ENCODE measurements around the gene NHLRC2. TPM values are rescaled to one million over a fixed set of nuclear protein-coding genes. Genes with fewer than 3 reads are reported as not detected.

NHLRC2 gene
- total RNA-seq, 6 experiments from 2014 or later: 24.0 to 27.4 (median 25.9) TPM

- H3K36me3 Mint-ChIP-seq (ENCODE audit: low read depth): no peaks in the 10 kb centered on the region
- H3K4me1 Mint-ChIP-seq (ENCODE audit: low read depth): peaks cover 47% of the 10 kb centered on the region
- no peak for TF ChIP-seq CTCF (IDR thresholded peaks at IDR 0.05)
- no peak overlapping the region for H3K4me3 Mint-ChIP-seq
- H3K27ac Mint-ChIP-seq: peak overlapping the region; percentile 96
- DNase-seq: peak; percentile 72
- no peaks in the 10 kb centered on the region for H3K27me3 Mint-ChIP-seq (ENCODE audit: insufficient read depth)
- H3K9me3 Mint-ChIP-seq: no peaks in the 10 kb centered on the region
These were observed 102.6 kb downstream of the NHLRC2 start for GRCh38 chr10:113957013-113957412.

GRCh38 chr10:113958631-113959382 is 104.3 kb downstream of the NHLRC2 start:
- H3K36me3 Mint-ChIP-seq (ENCODE audit: low read depth): no peaks in the 10 kb centered on the region
- H3K4me1 Mint-ChIP-seq (ENCODE audit: low read depth): peaks cover 47% of the 10 kb centered on the region
- peak; percentile 93 for DNase-seq
- H3K27ac Mint-ChIP-seq: peak overlapping the region; percentile 96
- H3K27me3 Mint-ChIP-seq (ENCODE audit: insufficient read depth): no peaks in the 10 kb centered on the region
- no peaks in the 10 kb centered on the region for H3K9me3 Mint-ChIP-seq
- TF ChIP-seq CTCF (IDR thresholded peaks at IDR 0.05): no peak
- no peak overlapping the region; the same call in 1 of the 2 replicates for H3K4me3 Mint-ChIP-seq

GRCh38 chr10:113959383-113959760 is 104.9 kb downstream of the NHLRC2 start:
- TF ChIP-seq CTCF (IDR thresholded peaks at IDR 0.05): no peak
- no peak for DNase-seq
- H3K9me3 Mint-ChIP-seq: no peaks in the 10 kb centered on the region
- no peak overlapping the region for H3K4me3 Mint-ChIP-seq
- H3K27ac Mint-ChIP-seq: peak overlapping the region; percentile 96
- no peaks in the 10 kb centered on the region; the same call in 1 of the 2 replicates for H3K27me3 Mint-ChIP-seq (ENCODE audit: insufficient read depth)
- H3K36me3 Mint-ChIP-seq (ENCODE audit: low read depth): no peaks in the 10 kb centered on the region
- peaks cover 44% of the 10 kb centered on the region for H3K4me1 Mint-ChIP-seq (ENCODE audit: low read depth)

GRCh38 chr10:113960617-113961181 is 106.2 kb downstream of the NHLRC2 start:
- H3K4me1 Mint-ChIP-seq (ENCODE audit: low read depth): peaks cover 37% of the 10 kb centered on the region
- H3K4me3 Mint-ChIP-seq: no peak overlapping the region
- peak overlapping the region; percentile 7 for H3K27ac Mint-ChIP-seq
- no peaks in the 10 kb centered on the region for H3K9me3 Mint-ChIP-seq
- no peak for DNase-seq
- no peak for TF ChIP-seq CTCF (IDR thresholded peaks at IDR 0.05)
- H3K27me3 Mint-ChIP-seq (ENCODE audit: insufficient read depth): no peaks in the 10 kb centered on the region; the same call in 1 of the 2 replicates
- H3K36me3 Mint-ChIP-seq (ENCODE audit: low read depth): no peaks in the 10 kb centered on the region

GRCh38 chr10:113961182-113962031 is 106.9 kb downstream of the NHLRC2 start:
- Mint-ChIP-seq H3K27me3 (ENCODE audit: insufficient read depth) (no peaks in the 10 kb centered on the region; the same call in 1 of the 2 replicates), H3K27ac (peak overlapping the region; percentile 7), H3K4me1 (ENCODE audit: low read depth) (peaks cover 37% of the 10 kb centered on the region), H3K36me3 (ENCODE audit: low read depth) (no peaks in the 10 kb centered on the region), H3K4me3 (no peak overlapping the region), H3K9me3 (no peaks in the 10 kb centered on the region)
- TF ChIP-seq CTCF (IDR thresholded peaks at IDR 0.05): no peak
- no peak for DNase-seq
